ENCODE data around the gene CIT. TPM values are rescaled to one million over a fixed set of nuclear protein-coding genes. Genes with fewer than 3 reads are reported as not detected.

CIT gene
- total and polyA plus RNA-seq, 12 donors, result 4.3 to 65.9 (median 18.9) TPM

- no peaks in the 10 kb centered on the region for H3K4me1 ChIP-seq (replicated peaks in 1 of 2)
- no peak for TF ChIP-seq CTCF (IDR thresholded peaks at IDR 0.05)
- TF ChIP-seq POLR2A (IDR thresholded peaks at IDR 0.05), result no peak
- intact Hi-C loops (cut with DNase I), result no loop called here
- DNase-seq, result no peak
- H3K9me3 ChIP-seq (replicated peaks in 1 of 3), result no peaks in the 10 kb centered on the region
- no peaks in the 10 kb centered on the region for H3K27me3 ChIP-seq
- H3K27ac ChIP-seq, result no peak overlapping the region
- 87 to 92% (median 89%) methylated on average over 6 of the region's 6 CpGs for WGBS, 4 donors
- no peak overlapping the region for H3K4me3 ChIP-seq
- H3K36me3 ChIP-seq (replicated peaks in 1 of 2), result no peaks in the 10 kb centered on the region
Measured at GRCh38 chr12:119826661-119827445, 50.3 kb downstream of the CIT start.

GRCh38 chr12:119825262-119825661, 51.9 kb downstream of the CIT start:
- intact Hi-C loops (cut with DNase I), result no loop called here
- Histone ChIP-seq H3K36me3 (replicated peaks in 1 of 2) (no peaks in the 10 kb centered on the region), H3K4me1 (replicated peaks in 1 of 2) (no peaks in the 10 kb centered on the region), H3K27ac (no peak overlapping the region), H3K9me3 (replicated peaks in 1 of 3) (no peaks in the 10 kb centered on the region), H3K27me3 (no peaks in the 10 kb centered on the region), H3K4me3 (no peak overlapping the region)
- no peak for DNase-seq
- 93 to 96% (median 95%) methylated on average over 7 of the region's 7 CpGs for WGBS, 4 donors
- no peak for TF ChIP-seq POLR2A (IDR thresholded peaks at IDR 0.05)
- TF ChIP-seq CTCF (IDR thresholded peaks at IDR 0.05), result no peak

- no peaks in the 10 kb centered on the region for H3K36me3 ChIP-seq (replicated peaks in 1 of 2)
Measured at GRCh38 chr12:119822046-119822445, 55.1 kb downstream of the CIT start.

GRCh38 chr12:119819322-119819721, 57.8 kb downstream of the CIT start:
- intact Hi-C loops (cut with DNase I), result no loop called here

More at GRCh38 chr12:119822046-119822445, 55.1 kb downstream of the CIT start:
- Histone ChIP-seq H3K27ac (no peak overlapping the region), H3K4me1 (replicated peaks in 1 of 2) (no peaks in the 10 kb centered on the region), H3K9me3 (replicated peaks in 1 of 3) (no peaks in the 10 kb centered on the region), H3K27me3 (no peaks in the 10 kb centered on the region), H3K4me3 (no peak overlapping the region)
- DNase-seq, result no peak
- intact Hi-C loops (cut with DNase I), result no loop called here
- WGBS, 4 donors, result 78 to 92% (median 88%) methylated on average over 2 of the region's 2 CpGs
- no peak for TF ChIP-seq POLR2A (IDR thresholded peaks at IDR 0.05)
- TF ChIP-seq CTCF (IDR thresholded peaks at IDR 0.05), result no peak

More at GRCh38 chr12:119819322-119819721, 57.8 kb downstream of the CIT start:
- Histone ChIP-seq H3K9me3 (replicated peaks in 1 of 3) (no peaks in the 10 kb centered on the region), H3K4me3 (no peak overlapping the region), H3K4me1 (replicated peaks in 1 of 2) (no peaks in the 10 kb centered on the region), H3K27ac (no peak overlapping the region), H3K36me3 (replicated peaks in 1 of 2) (no peaks in the 10 kb centered on the region), H3K27me3 (no peaks in the 10 kb centered on the region)
- TF ChIP-seq POLR2A (IDR thresholded peaks at IDR 0.05) (no peak), CTCF (IDR thresholded peaks at IDR 0.05) (no peak)
- no peak for DNase-seq
- WGBS, 4 donors, result 93 to 97% (median 96%) methylated on average over 5 of the region's 5 CpGs

Measured in adrenal gland (tissue), 12 donors.